GM11168 (cell line): ENCODE measurements around the gene CHST11.

ENCODE experiments used
- in situ Hi-C: fragments of 300-500 bp; cut with MboI; formaldehyde crosslinking; loops from one replicate; pipeline ENCODE4 v1.12.0; 2022; ENCODE audit warnings: low sequenced_read_pairs; ENCODE audit not compliant: unreplicated experiment

Gene CHST11

GRCh38 chr12:104575442-104576186, 118.9 kb downstream of the CHST11 start:
- in situ Hi-C loops: no loop called here

GRCh38 chr12:104576187-104576778, 119.5 kb downstream of the CHST11 start:
- in situ Hi-C loops: no loop called here

DNA sequence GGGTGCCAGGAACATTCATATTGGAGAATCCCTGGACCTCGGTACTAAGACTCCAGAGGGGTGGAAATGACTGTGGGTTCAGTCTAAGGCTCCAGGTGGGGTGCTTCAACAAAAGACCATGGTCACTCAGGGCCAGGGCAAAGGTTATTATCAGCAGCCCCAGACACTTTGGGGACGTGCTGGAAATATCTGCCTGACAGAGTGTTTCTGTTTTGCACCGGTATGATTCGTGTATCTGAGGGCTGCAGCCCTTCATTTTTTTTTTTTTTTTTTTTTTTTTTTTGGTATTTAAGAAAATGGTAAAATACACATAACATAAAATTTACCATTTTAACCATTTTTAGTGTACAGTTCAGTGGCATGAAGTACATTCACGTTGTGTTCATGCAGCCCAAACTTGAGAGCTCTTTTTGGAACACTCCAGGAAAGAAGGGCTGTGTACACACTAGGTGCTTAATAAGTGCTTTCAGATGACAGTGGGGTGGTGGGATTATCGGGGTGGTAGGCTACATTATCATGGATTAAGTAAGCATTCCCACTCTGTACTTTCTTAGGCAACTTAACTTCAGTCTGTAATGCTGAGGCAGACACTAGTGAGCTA, 120.3 kb downstream of the CHST11 start:
- in situ Hi-C loops: no loop called here

DNA sequence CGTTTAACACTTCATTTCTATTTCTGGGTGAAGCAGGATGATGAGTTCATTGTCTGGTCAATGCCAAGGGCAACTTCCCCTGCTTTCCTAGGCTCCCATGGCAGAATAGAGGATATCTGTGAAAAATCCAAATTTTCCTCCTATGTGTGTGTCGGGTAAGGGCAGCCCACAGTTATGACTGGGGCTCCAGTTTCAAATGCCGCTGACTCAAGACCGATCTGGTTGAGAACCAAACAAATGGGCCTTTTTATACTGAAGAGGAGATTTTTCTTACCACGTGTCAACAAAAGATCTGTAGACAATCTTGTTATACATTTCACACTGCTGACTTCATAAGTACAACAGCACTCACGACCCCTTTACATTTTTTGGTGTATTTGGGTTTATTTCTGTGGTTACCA, 120.8 kb downstream of the CHST11 start:
- in situ Hi-C loops: no loop called here

GRCh38 chr12:104578453-104578852, 121.7 kb downstream of the CHST11 start:
- in situ Hi-C loops: no loop called here

DNA sequence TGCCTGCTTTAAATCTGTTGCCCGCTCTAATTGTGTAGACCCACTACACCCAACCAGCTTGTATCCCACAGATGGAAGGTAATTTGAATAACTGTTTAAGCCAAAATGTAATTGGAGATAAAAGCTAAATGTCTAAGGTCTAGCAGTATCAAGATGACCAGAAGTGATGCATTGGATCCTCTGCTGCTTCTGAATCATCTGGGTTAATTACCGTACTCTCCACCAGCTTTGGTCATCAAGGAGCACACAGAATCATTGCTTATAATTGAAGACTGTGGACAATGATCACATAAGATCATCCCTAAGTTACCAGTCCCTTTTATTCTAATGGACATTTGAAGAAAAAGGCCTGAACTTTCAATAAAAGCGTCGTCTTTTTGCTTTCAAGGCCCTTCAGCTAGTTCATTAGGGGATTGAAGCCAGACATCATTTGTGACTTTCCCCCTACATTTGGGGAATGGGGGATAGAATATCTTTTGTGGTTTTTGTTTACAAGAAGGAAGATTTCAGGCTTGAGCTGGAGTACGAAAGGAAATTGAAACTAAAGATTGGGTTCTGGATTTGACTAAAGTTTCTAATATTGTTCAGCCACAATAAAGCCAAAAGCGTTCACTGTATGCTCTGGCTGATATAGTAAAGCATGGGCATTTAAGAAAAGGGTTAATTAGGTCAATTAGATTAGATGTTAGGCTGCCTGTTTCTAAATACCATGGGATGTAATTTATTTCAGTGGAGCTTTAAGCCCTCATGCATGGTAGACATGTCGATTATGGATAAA, 123.2 kb downstream of the CHST11 start:
- in situ Hi-C loops: no loop called here

DNA sequence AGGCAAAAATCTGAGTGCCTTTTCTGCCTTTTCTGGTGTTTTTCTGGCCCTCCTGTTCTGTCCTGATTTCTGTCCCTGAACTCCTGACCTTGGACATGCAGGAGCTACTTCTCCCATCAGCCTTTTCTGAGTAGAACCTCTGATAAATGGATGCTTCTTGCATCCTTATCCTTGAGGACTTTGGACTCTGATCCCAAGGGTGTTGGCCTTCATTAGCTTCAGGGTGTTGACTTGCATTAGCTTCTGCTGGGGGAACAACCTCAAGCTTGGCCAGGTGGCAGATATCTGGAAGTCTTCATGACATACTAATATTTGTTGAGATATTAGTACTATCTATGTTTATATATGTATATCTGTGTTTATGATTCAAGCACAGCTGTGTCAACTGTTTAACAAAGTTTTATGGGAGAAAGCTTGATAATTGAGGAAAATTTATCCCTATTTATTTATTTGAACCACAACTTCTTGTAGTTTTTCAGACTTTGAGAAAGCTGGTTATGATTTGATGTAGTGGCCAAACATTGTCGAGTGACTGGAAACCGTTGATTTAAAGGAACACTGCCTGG, 124.3 kb downstream of the CHST11 start:
- in situ Hi-C loops: no loop called here

GRCh38 chr12:104582739-104583138, 126.0 kb downstream of the CHST11 start:
- in situ Hi-C loops: no loop called here

GRCh38 chr12:104583301-104583700, 126.6 kb downstream of the CHST11 start:
- in situ Hi-C loops: no loop called here

- in situ Hi-C loops: no loop called here
Observed at GRCh38 chr12:104585448-104586055, 128.8 kb downstream of the CHST11 start.

DNA sequence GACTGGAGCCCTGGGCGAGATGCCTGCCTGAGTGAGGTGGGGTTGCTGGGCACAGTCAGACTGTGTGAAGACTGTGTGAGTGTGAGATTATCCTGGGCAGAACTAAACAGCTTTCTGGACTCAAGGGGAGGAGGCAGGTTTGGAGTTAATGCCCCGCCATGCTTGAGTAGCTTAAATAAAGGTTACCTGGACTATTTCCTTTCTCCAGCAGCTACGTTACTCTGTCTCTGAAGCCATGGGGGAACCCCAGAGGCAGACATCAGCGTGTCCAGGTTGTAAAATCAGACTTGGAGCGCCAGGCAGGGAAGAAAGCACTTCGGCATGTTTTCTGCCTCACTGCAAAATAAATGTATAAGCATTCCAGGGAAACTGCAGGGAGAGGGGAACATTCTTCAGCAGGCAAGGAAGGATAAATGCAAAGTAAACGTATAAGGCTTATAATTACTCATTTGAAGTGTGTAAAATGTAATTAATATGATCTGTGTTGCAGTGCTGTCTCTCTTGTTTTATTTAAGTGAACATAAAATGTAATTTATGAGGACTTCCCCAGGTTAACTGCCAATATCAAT, 129.7 kb downstream of the CHST11 start:
- in situ Hi-C loops: no loop called here

DNA sequence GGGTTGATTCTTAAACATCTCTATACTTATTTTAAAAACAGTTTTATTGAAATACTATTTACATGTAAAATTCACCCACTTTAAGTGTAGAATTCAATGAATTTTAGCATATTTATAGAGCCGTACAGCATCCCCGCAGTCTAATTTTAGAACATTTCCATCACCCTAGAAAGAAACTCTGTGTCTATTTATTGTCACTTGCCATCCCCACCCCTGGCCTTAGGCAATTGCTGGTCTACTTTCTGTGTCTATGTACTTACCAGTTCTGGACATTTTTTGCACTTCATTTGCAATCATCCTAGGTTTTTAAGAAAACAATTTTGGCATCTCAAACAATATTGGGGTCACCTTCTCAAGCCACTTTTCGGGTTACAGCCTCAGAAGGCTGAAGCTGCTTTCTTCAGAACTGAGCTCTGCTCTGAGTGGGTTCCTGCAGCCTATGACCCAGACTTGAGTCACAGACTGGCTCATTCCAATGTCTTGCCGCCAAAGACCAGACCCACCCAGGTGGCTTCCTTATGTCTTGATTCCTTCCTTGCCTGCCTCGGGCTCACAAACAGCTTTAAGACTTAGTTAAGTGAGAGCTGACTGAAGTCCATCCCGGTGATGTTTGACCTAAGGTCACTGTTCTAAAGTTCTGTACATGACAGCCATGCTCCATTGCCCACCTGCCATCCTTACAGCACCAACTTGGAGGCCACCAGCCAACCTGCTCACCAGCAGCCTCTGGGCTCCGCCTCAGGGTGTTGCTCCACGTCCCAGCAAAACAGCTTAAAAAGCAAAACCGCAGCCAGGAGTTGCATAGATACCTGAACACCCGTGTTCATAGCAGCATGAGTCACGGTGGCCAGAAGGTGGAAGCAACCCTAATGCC, 131.5 kb downstream of the CHST11 start:
- in situ Hi-C loops: no loop called here

DNA sequence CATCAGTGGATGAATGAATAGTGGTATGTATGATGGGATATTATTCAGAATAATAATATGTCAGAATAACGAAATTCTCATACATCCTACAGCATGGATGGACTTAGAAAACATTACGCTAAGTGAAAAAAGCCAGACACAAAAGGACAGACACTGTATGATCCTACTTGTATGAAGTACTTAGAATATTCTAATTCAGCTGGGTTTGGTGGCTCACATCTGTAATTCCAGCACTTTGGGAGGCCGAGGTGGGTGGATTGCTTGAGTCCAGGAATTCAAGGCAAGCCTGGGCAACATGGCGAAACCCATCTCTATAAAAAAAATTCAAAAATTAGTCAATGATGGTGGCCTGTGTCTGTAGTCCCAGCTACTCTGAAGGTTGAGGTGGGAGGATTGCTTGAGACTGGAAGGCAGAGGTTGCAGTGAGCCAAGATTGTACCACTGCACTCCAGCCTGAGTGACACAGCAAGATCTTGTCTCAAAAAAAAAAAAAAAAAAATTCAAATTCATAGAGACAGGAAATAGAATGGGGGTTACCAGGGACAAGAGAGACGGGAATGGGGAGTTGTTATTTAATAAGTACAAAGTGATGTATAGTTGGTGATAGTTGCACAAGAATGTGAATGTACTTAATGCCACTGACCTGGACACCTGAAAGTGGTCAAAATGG, 132.3 kb downstream of the CHST11 start:
- in situ Hi-C loops: no loop called here

- in situ Hi-C loops: no loop called here
Observed at GRCh38 chr12:104590022-104590421, 133.3 kb downstream of the CHST11 start.

GRCh38 chr12:104591257-104591885, 134.6 kb downstream of the CHST11 start:
- in situ Hi-C loops: no loop called here

DNA sequence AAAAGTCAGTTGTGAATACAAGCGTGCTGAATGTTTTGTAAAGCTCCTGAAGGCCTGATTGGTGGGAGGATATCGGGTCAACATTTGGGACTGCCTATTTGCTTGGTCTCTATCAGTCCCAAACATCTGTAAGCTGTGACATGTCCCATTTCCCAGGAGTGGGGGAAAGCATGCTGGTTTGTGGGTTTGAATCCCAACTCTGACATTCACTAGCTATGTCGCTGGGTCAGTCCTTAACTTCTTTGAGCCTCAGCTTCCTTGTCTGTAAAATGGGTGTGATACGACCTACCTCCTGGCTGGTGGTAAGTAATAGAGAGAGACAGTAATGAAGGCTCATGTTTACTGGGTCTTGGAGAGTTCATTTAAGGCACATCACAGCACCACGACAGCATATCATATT, 136.7 kb downstream of the CHST11 start:
- in situ Hi-C loops: no loop called here

DNA sequence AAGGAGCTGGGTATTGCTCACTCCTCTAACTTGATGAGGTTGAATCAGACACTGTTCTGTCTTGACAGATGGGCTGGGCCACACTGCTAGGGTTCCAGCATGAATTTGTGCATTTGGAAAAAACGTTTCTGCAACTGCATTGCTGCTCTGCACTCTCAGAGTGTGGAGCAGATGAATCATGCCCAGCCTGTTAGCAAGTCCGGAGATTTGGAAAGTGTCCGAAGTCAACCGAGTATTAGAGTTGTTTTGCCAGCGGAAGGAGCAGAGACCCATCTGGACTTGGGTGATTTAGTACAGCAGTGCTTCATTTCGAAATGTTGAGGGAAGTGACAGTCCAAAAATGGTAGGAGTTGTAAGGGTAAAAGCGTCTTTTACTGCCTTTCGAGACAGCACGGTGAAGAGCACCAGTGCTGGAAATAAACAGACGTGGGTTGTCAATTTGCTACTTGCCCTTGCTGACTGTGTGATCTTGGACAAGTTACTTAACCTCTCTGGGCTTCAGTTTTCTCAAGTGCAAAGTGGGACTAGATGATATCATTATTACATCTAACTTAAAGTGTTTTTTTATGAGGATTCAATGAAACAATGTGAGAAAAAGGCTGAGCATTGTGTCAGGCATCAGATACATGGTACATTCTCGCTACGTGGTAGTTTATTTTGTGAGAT, 139.5 kb downstream of the CHST11 start:
- in situ Hi-C loops: no loop called here
